ENCODE measurements around the gene UBL4B.

The UBL4B gene

GRCh38 chr1:110148961-110149360 is 36.7 kb downstream of the UBL4B start:
- H3K9ac ChIP-seq (ENCODE audit: low read depth, low read length), result no peak overlapping the region
- no peaks in the 10 kb centered on the region for H3K4me1 ChIP-seq (ENCODE audit: insufficient read depth, low read length)
- no peaks in the 10 kb centered on the region for H3K36me3 ChIP-seq (ENCODE audit: insufficient read depth, low read depth, low read length)
- no peaks in the 10 kb centered on the region for H3K9me3 ChIP-seq (ENCODE audit: insufficient read depth, low read depth, low read length)
- peaks cover 100% of the 10 kb centered on the region for H3K27me3 ChIP-seq (ENCODE audit: insufficient read depth, low read length)
- H3K4me3 ChIP-seq (ENCODE audit: low read length), result no peak overlapping the region
- no peak overlapping the region for H3K27ac ChIP-seq (ENCODE audit: low read length)

- Histone ChIP-seq H3K27me3 (ENCODE audit: insufficient read depth, low read length) (peaks cover 100% of the 10 kb centered on the region), H3K9me3 (ENCODE audit: insufficient read depth, low read depth, low read length) (no peaks in the 10 kb centered on the region), H3K9ac (ENCODE audit: low read depth, low read length) (no peak within 1 kb of the TSS), H3K4me1 (ENCODE audit: insufficient read depth, low read length) (no peaks in the 10 kb centered on the region), H3K27ac (ENCODE audit: low read length) (no peak within 1 kb of the TSS), H3K36me3 (ENCODE audit: insufficient read depth, low read depth, low read length) (no peaks in the 10 kb centered on the region), H3K4me3 (ENCODE audit: low read length) (peak within 1 kb of the TSS; percentile 59; the same call in 1 of the 2 replicates)
Measured at GRCh38 chr1:110150330-110151174, 38.3 kb downstream of the UBL4B start, which contains the start of gene SLC6A17. Gene SLC6A17, plus strand, starts transcription at chr1:110150494. Its CDS starts 16,436 bp downstream, at chr1:110166930.

- H3K27me3 ChIP-seq (ENCODE audit: insufficient read depth, low read length), result peaks cover 99% of the 10 kb centered on the region
- H3K4me3 ChIP-seq (ENCODE audit: low read length), result peak overlapping the region; percentile 59; the same call in 1 of the 2 replicates
- no peak overlapping the region for H3K27ac ChIP-seq (ENCODE audit: low read length)
- no peaks in the 10 kb centered on the region for H3K4me1 ChIP-seq (ENCODE audit: insufficient read depth, low read length)
- no peaks in the 10 kb centered on the region for H3K36me3 ChIP-seq (ENCODE audit: insufficient read depth, low read depth, low read length)
- H3K9me3 ChIP-seq (ENCODE audit: insufficient read depth, low read depth, low read length), result no peaks in the 10 kb centered on the region
- no peak overlapping the region for H3K9ac ChIP-seq (ENCODE audit: low read depth, low read length)
Measured at GRCh38 chr1:110151175-110151669, 39.0 kb downstream of the UBL4B start.

GRCh38 chr1:110152133-110152785 is 40.0 kb downstream of the UBL4B start:
- Histone ChIP-seq H3K27me3 (ENCODE audit: insufficient read depth, low read length) (peaks cover 90% of the 10 kb centered on the region), H3K36me3 (ENCODE audit: insufficient read depth, low read depth, low read length) (no peaks in the 10 kb centered on the region), H3K9ac (ENCODE audit: low read depth, low read length) (no peak overlapping the region), H3K4me3 (ENCODE audit: low read length) (no peak overlapping the region), H3K27ac (ENCODE audit: low read length) (no peak overlapping the region), H3K9me3 (ENCODE audit: insufficient read depth, low read depth, low read length) (no peaks in the 10 kb centered on the region), H3K4me1 (ENCODE audit: insufficient read depth, low read length) (no peaks in the 10 kb centered on the region)

GRCh38 chr1:110153407-110153950 is 41.2 kb downstream of the UBL4B start:
- Histone ChIP-seq H3K9me3 (ENCODE audit: insufficient read depth, low read depth, low read length) (no peaks in the 10 kb centered on the region), H3K9ac (ENCODE audit: low read depth, low read length) (no peak overlapping the region), H3K4me1 (ENCODE audit: insufficient read depth, low read length) (no peaks in the 10 kb centered on the region), H3K27me3 (ENCODE audit: insufficient read depth, low read length) (peaks cover 78% of the 10 kb centered on the region), H3K27ac (ENCODE audit: low read length) (no peak overlapping the region), H3K4me3 (ENCODE audit: low read length) (no peak overlapping the region), H3K36me3 (ENCODE audit: insufficient read depth, low read depth, low read length) (no peaks in the 10 kb centered on the region)

GRCh38 chr1:110155878-110156522 is 43.8 kb downstream of the UBL4B start:
- H3K9ac ChIP-seq (ENCODE audit: low read depth, low read length), result no peak overlapping the region
- peaks cover 60% of the 10 kb centered on the region for H3K27me3 ChIP-seq (ENCODE audit: insufficient read depth, low read length)

GRCh38 chr1:110158261-110158660 is 46.0 kb downstream of the UBL4B start:
- Histone ChIP-seq H3K27ac (ENCODE audit: low read length) (no peak overlapping the region), H3K4me1 (ENCODE audit: insufficient read depth, low read length) (no peaks in the 10 kb centered on the region), H3K9me3 (ENCODE audit: insufficient read depth, low read depth, low read length) (no peaks in the 10 kb centered on the region), H3K27me3 (ENCODE audit: insufficient read depth, low read length) (peaks cover 37% of the 10 kb centered on the region), H3K9ac (ENCODE audit: low read depth, low read length) (no peak overlapping the region), H3K36me3 (ENCODE audit: insufficient read depth, low read depth, low read length) (no peaks in the 10 kb centered on the region), H3K4me3 (ENCODE audit: low read length) (no peak overlapping the region)

More at GRCh38 chr1:110155878-110156522, 43.8 kb downstream of the UBL4B start:
- no peak overlapping the region for H3K4me3 ChIP-seq (ENCODE audit: low read length)
- no peaks in the 10 kb centered on the region for H3K9me3 ChIP-seq (ENCODE audit: insufficient read depth, low read depth, low read length)
- no peak overlapping the region for H3K27ac ChIP-seq (ENCODE audit: low read length)
- no peaks in the 10 kb centered on the region for H3K36me3 ChIP-seq (ENCODE audit: insufficient read depth, low read depth, low read length)
- H3K4me1 ChIP-seq (ENCODE audit: insufficient read depth, low read length), result no peaks in the 10 kb centered on the region

- H3K27me3 ChIP-seq (ENCODE audit: insufficient read depth, low read length), result peaks cover 28% of the 10 kb centered on the region
- no peak overlapping the region for H3K4me3 ChIP-seq (ENCODE audit: low read length)
Measured at GRCh38 chr1:110159168-110159567, 46.9 kb downstream of the UBL4B start.

GRCh38 chr1:110160538-110161100 is 48.4 kb downstream of the UBL4B start:
- H3K4me3 ChIP-seq (ENCODE audit: low read length), result no peak overlapping the region
- H3K4me1 ChIP-seq (ENCODE audit: insufficient read depth, low read length), result no peaks in the 10 kb centered on the region
- H3K27ac ChIP-seq (ENCODE audit: low read length), result no peak overlapping the region
- no peaks in the 10 kb centered on the region for H3K9me3 ChIP-seq (ENCODE audit: insufficient read depth, low read depth, low read length)
- no peaks in the 10 kb centered on the region for H3K36me3 ChIP-seq (ENCODE audit: insufficient read depth, low read depth, low read length)
- H3K9ac ChIP-seq (ENCODE audit: low read depth, low read length), result no peak overlapping the region
- peaks cover 13% of the 10 kb centered on the region for H3K27me3 ChIP-seq (ENCODE audit: insufficient read depth, low read length)

More at GRCh38 chr1:110159168-110159567, 46.9 kb downstream of the UBL4B start:
- Histone ChIP-seq H3K9me3 (ENCODE audit: insufficient read depth, low read depth, low read length) (no peaks in the 10 kb centered on the region), H3K9ac (ENCODE audit: low read depth, low read length) (no peak overlapping the region), H3K36me3 (ENCODE audit: insufficient read depth, low read depth, low read length) (no peaks in the 10 kb centered on the region), H3K27ac (ENCODE audit: low read length) (no peak overlapping the region), H3K4me1 (ENCODE audit: insufficient read depth, low read length) (no peaks in the 10 kb centered on the region)

GRCh38 chr1:110161165-110161564 is 48.9 kb downstream of the UBL4B start:
- Histone ChIP-seq H3K4me1 (ENCODE audit: insufficient read depth, low read length) (no peaks in the 10 kb centered on the region), H3K36me3 (ENCODE audit: insufficient read depth, low read depth, low read length) (no peaks in the 10 kb centered on the region), H3K27me3 (ENCODE audit: insufficient read depth, low read length) (peaks cover 9% of the 10 kb centered on the region), H3K27ac (ENCODE audit: low read length) (no peak overlapping the region), H3K4me3 (ENCODE audit: low read length) (no peak overlapping the region), H3K9ac (ENCODE audit: low read depth, low read length) (no peak overlapping the region), H3K9me3 (ENCODE audit: insufficient read depth, low read depth, low read length) (no peaks in the 10 kb centered on the region)

- H3K27ac ChIP-seq (ENCODE audit: low read length), result no peak overlapping the region
- peaks cover 7% of the 10 kb centered on the region; the same call in 1 of the 2 replicates for H3K27me3 ChIP-seq (ENCODE audit: insufficient read depth, low read length)
- H3K36me3 ChIP-seq (ENCODE audit: insufficient read depth, low read depth, low read length), result no peaks in the 10 kb centered on the region
- no peak overlapping the region for H3K4me3 ChIP-seq (ENCODE audit: low read length)
- H3K4me1 ChIP-seq (ENCODE audit: insufficient read depth, low read length), result no peaks in the 10 kb centered on the region
- H3K9ac ChIP-seq (ENCODE audit: low read depth, low read length), result no peak overlapping the region
- H3K9me3 ChIP-seq (ENCODE audit: insufficient read depth, low read depth, low read length), result no peaks in the 10 kb centered on the region
Measured at GRCh38 chr1:110161849-110162248, 49.6 kb downstream of the UBL4B start.
